Hepatocyte (in vitro differentiated cells): ENCODE data around the gene ABCG4.

ENCODE experiments used
- EZH2 ChIP-seq: fragments of 200-600 bp; sonication (generic); IDR thresholded peaks from 2 replicates; pipeline ENCODE4 v1.6.1; 2016; ENCODE audit warnings: antibody characterized with exemption, mild to moderate bottlenecking, borderline replicate concordance
- TF ChIP-seq, protein P1 (sequence below): fragments of 200-600 bp; sonication (generic); IDR thresholded peaks from 2 replicates; pipeline ENCODE4 v1.5.1; 2016; ENCODE audit warnings: antibody characterized with exemption, mild to moderate bottlenecking; ENCODE audit not compliant: poor library complexity

- TF ChIP-seq, protein P1, sequence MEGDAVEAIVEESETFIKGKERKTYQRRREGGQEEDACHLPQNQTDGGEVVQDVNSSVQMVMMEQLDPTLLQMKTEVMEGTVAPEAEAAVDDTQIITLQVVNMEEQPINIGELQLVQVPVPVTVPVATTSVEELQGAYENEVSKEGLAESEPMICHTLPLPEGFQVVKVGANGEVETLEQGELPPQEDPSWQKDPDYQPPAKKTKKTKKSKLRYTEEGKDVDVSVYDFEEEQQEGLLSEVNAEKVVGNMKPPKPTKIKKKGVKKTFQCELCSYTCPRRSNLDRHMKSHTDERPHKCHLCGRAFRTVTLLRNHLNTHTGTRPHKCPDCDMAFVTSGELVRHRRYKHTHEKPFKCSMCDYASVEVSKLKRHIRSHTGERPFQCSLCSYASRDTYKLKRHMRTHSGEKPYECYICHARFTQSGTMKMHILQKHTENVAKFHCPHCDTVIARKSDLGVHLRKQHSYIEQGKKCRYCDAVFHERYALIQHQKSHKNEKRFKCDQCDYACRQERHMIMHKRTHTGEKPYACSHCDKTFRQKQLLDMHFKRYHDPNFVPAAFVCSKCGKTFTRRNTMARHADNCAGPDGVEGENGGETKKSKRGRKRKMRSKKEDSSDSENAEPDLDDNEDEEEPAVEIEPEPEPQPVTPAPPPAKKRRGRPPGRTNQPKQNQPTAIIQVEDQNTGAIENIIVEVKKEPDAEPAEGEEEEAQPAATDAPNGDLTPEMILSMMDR = no peak
- no peak for TF ChIP-seq EZH2
Measured at GRCh38 chr11:119210050-119210449, 61.2 kb downstream of the ABCG4 start.
